Stomach (tissue), 4 donors: ENCODE data around the gene HPD.

Source experiments
- POLR2A ChIP-seq, 4 donors: fragments of 450-650 bp; IDR thresholded peaks; one replicate each; pipeline ENCODE4 v1.6.1; 2016; ENCODE audit warnings: antibody characterized with exemption in 4 of 4, control low read depth in 2 of 4, mild to moderate bottlenecking in 1 of 4, moderate library complexity in 1 of 4
- POLR2AphosphoS5 ChIP-seq, 3 donors: sonication (generic); formaldehyde crosslinking; IDR thresholded peaks; one replicate each; pipeline ENCODE4 v1.6.1; 2016; ENCODE audit warnings: antibody characterized with exemption in 3 of 3
- TF ChIP-seq, protein P1 (sequence below), 7 experiments: fragments of 450-650 bp in 4 of 7; fragments of 200-600 bp in 3 of 7; sonication (generic) in 3 of 7; IDR thresholded peaks; one replicate each; pipeline ENCODE4 v1.5.1; 2016 to 2019; ENCODE audit warnings: antibody characterized with exemption in 7 of 7, control low read depth in 2 of 7, mild to moderate bottlenecking in 1 of 7

- TF ChIP-seq, protein P1, sequence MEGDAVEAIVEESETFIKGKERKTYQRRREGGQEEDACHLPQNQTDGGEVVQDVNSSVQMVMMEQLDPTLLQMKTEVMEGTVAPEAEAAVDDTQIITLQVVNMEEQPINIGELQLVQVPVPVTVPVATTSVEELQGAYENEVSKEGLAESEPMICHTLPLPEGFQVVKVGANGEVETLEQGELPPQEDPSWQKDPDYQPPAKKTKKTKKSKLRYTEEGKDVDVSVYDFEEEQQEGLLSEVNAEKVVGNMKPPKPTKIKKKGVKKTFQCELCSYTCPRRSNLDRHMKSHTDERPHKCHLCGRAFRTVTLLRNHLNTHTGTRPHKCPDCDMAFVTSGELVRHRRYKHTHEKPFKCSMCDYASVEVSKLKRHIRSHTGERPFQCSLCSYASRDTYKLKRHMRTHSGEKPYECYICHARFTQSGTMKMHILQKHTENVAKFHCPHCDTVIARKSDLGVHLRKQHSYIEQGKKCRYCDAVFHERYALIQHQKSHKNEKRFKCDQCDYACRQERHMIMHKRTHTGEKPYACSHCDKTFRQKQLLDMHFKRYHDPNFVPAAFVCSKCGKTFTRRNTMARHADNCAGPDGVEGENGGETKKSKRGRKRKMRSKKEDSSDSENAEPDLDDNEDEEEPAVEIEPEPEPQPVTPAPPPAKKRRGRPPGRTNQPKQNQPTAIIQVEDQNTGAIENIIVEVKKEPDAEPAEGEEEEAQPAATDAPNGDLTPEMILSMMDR (IDR thresholded peaks at IDR 0.05): no peak
- no peak for TF ChIP-seq POLR2A (IDR thresholded peaks at IDR 0.05)
- no peak for TF ChIP-seq POLR2AphosphoS5 (IDR thresholded peaks at IDR 0.05)
Observed at GRCh38 chr12:121894633-121895032, 36.0 kb upstream of the HPD start.
